Nephron (organoid): ENCODE results near the gene ACOT6.

Experiments used
- H3K27ac Mint-ChIP-seq, 3 experiments: 2 replicates each; pipeline ENCODE4 v1.8.0; 2020; ENCODE audit warnings: mixed read lengths in 3 of 3, mild to moderate bottlenecking in 2 of 3, moderate library complexity in 1 of 3
- H3K27me3 Mint-ChIP-seq: 2 replicates; pipeline ENCODE4 v1.8.0; 2021; ENCODE audit warnings: low read depth, mild to moderate bottlenecking, moderate library complexity, mixed read lengths
- H3K36me3 Mint-ChIP-seq: 2 replicates; pipeline ENCODE4 v1.8.0; 2020; ENCODE audit warnings: low read depth, mixed read lengths
- H3K4me1 Mint-ChIP-seq: 2 replicates; pipeline ENCODE4 v1.8.0; 2020; ENCODE audit warnings: mixed read lengths
- H3K4me3 Mint-ChIP-seq, 3 experiments: 2 replicates each; pipeline ENCODE4 v1.8.0; 2020; ENCODE audit warnings: mild to moderate bottlenecking in 3 of 3, mixed read lengths in 3 of 3, moderate library complexity in 2 of 3
- H3K9me3 Mint-ChIP-seq: 2 replicates; pipeline ENCODE4 v1.8.0; 2020; ENCODE audit warnings: mixed read lengths
- CTCF ChIP-seq, 3 experiments: fragments of 200-600 bp; sonication (generic); IDR thresholded peaks; one replicate each; pipeline ENCODE4 v1.5.0; 2021; ENCODE audit warnings: antibody characterized with exemption in 3 of 3; ENCODE audit not compliant: unreplicated experiment in 3 of 3

The ACOT6 gene

GRCh38 chr14:73661872-73662271 is 49.6 kb downstream of the ACOT6 start:
- no peak for TF ChIP-seq CTCF (IDR thresholded peaks at IDR 0.05; ENCODE audit: unreplicated experiment in 3 of 3)
- Mint-ChIP-seq H3K4me3 (no peak overlapping the region), H3K9me3 (no peaks in the 10 kb centered on the region), H3K27me3 (no peaks in the 10 kb centered on the region), H3K36me3 (peaks cover 39% of the 10 kb centered on the region), H3K4me1 (peaks cover 15% of the 10 kb centered on the region), H3K27ac (peak overlapping the region in 2 of 3 experiments; percentile 66 to 88)

GRCh38 chr14:73662487-73662943 is 50.2 kb downstream of the ACOT6 start:
- H3K36me3 Mint-ChIP-seq = peaks cover 40% of the 10 kb centered on the region
- H3K27ac Mint-ChIP-seq = peak overlapping the region; percentile 66 to 88 (median 80)
- H3K27me3 Mint-ChIP-seq = no peaks in the 10 kb centered on the region
- H3K9me3 Mint-ChIP-seq = no peaks in the 10 kb centered on the region
- peaks cover 15% of the 10 kb centered on the region for H3K4me1 Mint-ChIP-seq
- no peak overlapping the region for H3K4me3 Mint-ChIP-seq
- TF ChIP-seq CTCF (IDR thresholded peaks at IDR 0.05; ENCODE audit: unreplicated experiment in 3 of 3) = no peak

- no peak for TF ChIP-seq CTCF (IDR thresholded peaks at IDR 0.05; ENCODE audit: unreplicated experiment in 3 of 3)
- Mint-ChIP-seq H3K36me3 (peaks cover 36% of the 10 kb centered on the region), H3K4me1 (peaks cover 15% of the 10 kb centered on the region), H3K9me3 (no peaks in the 10 kb centered on the region), H3K27me3 (no peaks in the 10 kb centered on the region), H3K27ac (peak overlapping the region in 2 of 3 experiments; percentile 15 to 22), H3K4me3 (no peak overlapping the region)
Measured at GRCh38 chr14:73663548-73664212, 51.4 kb downstream of the ACOT6 start.

GRCh38 chr14:73665130-73665529 is 52.8 kb downstream of the ACOT6 start:
- H3K27me3 Mint-ChIP-seq = no peaks in the 10 kb centered on the region
- H3K36me3 Mint-ChIP-seq = peaks cover 36% of the 10 kb centered on the region
- no peak for TF ChIP-seq CTCF (IDR thresholded peaks at IDR 0.05; ENCODE audit: unreplicated experiment in 3 of 3)
- no peak overlapping the region for H3K4me3 Mint-ChIP-seq
- H3K4me1 Mint-ChIP-seq = peaks cover 15% of the 10 kb centered on the region
- H3K27ac Mint-ChIP-seq = no peak overlapping the region
- H3K9me3 Mint-ChIP-seq = no peaks in the 10 kb centered on the region

GRCh38 chr14:73666583-73666982 is 54.3 kb downstream of the ACOT6 start:
- H3K4me1 Mint-ChIP-seq = peaks cover 15% of the 10 kb centered on the region
- no peak overlapping the region for H3K27ac Mint-ChIP-seq
- no peaks in the 10 kb centered on the region for H3K27me3 Mint-ChIP-seq
- no peak overlapping the region for H3K4me3 Mint-ChIP-seq
- no peak for TF ChIP-seq CTCF (IDR thresholded peaks at IDR 0.05; ENCODE audit: unreplicated experiment in 3 of 3)
- no peaks in the 10 kb centered on the region for H3K9me3 Mint-ChIP-seq
- peaks cover 28% of the 10 kb centered on the region for H3K36me3 Mint-ChIP-seq

- Mint-ChIP-seq H3K4me1 (peaks cover 8% of the 10 kb centered on the region), H3K27ac (no peak overlapping the region), H3K27me3 (no peaks in the 10 kb centered on the region), H3K4me3 (no peak overlapping the region), H3K36me3 (peaks cover 24% of the 10 kb centered on the region), H3K9me3 (no peaks in the 10 kb centered on the region)
- TF ChIP-seq CTCF (IDR thresholded peaks at IDR 0.05; ENCODE audit: unreplicated experiment in 3 of 3) = no peak
Measured at GRCh38 chr14:73667854-73668253, 55.5 kb downstream of the ACOT6 start.
